Measurements from ENCODE around the gene LSMEM2. TPM values are rescaled to one million over a fixed set of nuclear protein-coding genes. Genes with fewer than 3 reads are reported as not detected.

Gene LSMEM2
- total and polyA plus RNA-seq, 2 of the 8 experiments (the other 6 are each of a cell fraction or from before 2014, with no cell fraction given) = 0.58 to 0.68 TPM

DNA sequence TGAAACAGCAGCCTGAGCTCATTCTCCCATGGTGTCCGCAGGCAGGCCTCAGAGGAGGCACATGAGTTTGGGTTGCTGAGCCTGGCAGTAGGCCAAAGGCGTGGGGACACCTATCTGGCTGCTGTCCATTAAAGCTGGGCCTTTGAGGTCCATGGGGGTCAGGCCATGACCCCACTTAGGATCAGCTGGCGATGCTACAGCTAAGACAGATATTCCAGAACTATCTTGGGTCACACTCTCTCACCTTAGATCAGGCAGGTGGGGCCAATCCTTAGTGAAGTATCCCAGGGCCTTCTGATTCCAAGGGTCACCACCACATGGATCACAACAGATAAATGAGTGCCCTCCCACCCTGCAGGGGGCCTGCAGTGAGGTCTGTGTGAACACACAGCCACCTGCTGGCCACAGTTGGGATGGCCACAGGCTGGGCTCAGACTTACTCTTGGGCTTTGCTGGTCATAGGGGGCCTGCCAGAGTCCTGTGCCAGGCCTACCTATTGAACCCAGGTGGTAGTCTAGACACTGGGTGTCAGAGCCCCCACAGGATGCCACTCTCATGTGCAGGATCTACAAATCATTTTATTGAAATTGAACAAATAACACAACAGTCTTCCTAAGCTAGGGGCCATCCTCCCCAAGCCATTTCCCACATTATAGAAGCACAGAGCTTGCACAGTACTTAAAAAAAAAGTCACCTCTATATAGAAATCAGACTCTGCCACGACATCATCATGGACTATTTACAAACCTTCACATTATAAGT is 45.6 kb downstream of the LSMEM2 start (continued):
- TF ChIP-seq GTF2F1 (IDR thresholded peaks at IDR 0.05; ENCODE audit: borderline replicate concordance, low read depth, low read length) = no peak
- TF ChIP-seq, protein P1, sequence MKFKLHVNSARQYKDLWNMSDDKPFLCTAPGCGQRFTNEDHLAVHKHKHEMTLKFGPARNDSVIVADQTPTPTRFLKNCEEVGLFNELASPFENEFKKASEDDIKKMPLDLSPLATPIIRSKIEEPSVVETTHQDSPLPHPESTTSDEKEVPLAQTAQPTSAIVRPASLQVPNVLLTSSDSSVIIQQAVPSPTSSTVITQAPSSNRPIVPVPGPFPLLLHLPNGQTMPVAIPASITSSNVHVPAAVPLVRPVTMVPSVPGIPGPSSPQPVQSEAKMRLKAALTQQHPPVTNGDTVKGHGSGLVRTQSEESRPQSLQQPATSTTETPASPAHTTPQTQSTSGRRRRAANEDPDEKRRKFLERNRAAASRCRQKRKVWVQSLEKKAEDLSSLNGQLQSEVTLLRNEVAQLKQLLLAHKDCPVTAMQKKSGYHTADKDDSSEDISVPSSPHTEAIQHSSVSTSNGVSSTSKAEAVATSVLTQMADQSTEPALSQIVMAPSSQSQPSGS (IDR thresholded peaks at IDR 0.05; ENCODE audit: low read length) = 0 out of 2 replicates have a peak, but pooled peaks have one; percentile 30
- no peak for TF ChIP-seq SIX5 (IDR thresholded peaks at IDR 0.05; ENCODE audit: low read depth, low read length)
- TF ChIP-seq TAF7 (optimal IDR thresholded peaks at IDR 0.05; ENCODE audit: borderline replicate concordance, low read depth, low read length) = no peak
- peak; percentile 80 to 88 for TF ChIP-seq RAD21 (IDR thresholded peaks at IDR 0.05 in 1 of 2, conservative IDR thresholded peaks at IDR 0.05 in 1 of 2; ENCODE audit: low read depth in 2 of 2, low read length in 2 of 2)
